K562 (cell line): ENCODE measurements around the gene MRPL33. TPM values are rescaled to one million over a fixed set of nuclear protein-coding genes. Genes with fewer than 3 reads are reported as not detected.

Experiments used
- DNMT1 ChIP-seq: fragments of 450-650 bp; IDR thresholded peaks from 2 replicates; pipeline ENCODE4 v1.6.1; 2016; ENCODE audit warnings: antibody characterized with exemption, mild to moderate bottlenecking
- MCM7 ChIP-seq, 2 experiments: fragments of 450-650 bp; IDR thresholded peaks; 2 replicates each; pipeline ENCODE4 v1.6.1; 2016 to 2018
- NCOA2 ChIP-seq, 2 experiments: fragments of 450-650 bp; IDR thresholded peaks; 2 replicates each; pipeline ENCODE4 v1.6.1; 2018; ENCODE audit warnings: mild to moderate bottlenecking in 2 of 2, moderate library complexity in 1 of 2; ENCODE audit not compliant: partially characterized antibody in 2 of 2
- NRF1 ChIP-seq, 2 experiments: fragments of 450-650 bp; IDR thresholded peaks in 1 of 2; conservative IDR thresholded peaks in 1 of 2; 2 replicates each; pipeline ENCODE4 v1.6.1; 2014; ENCODE audit warnings: mild to moderate bottlenecking in 2 of 2
- PRMT5 ChIP-seq: sonication (generic); formaldehyde crosslinking; IDR thresholded peaks from 2 replicates; pipeline ENCODE4 v1.5.0; 2020; ENCODE audit warnings: missing genetic modification reagents
- RBM25 ChIP-seq: fragments of 200-400 bp; formaldehyde crosslinking; IDR thresholded peaks from 2 replicates; pipeline ENCODE4 v1.6.1; 2018; ENCODE audit warnings: low read length, low read depth, moderate library complexity; ENCODE audit not compliant: severe bottlenecking
- RNF2 ChIP-seq: sonication (generic); IDR thresholded peaks from 2 replicates; pipeline ENCODE4 v1.6.1; 2016
- ZBTB5 ChIP-seq: fragments of 450-650 bp; IDR thresholded peaks from 2 replicates; pipeline ENCODE4 v1.6.1; 2017; ENCODE audit warnings: antibody characterized with exemption
- ZFP30 ChIP-seq: fragments of 250-450 bp; sonication (Bioruptor Pico); IDR thresholded peaks from 2 replicates; pipeline ENCODE4 v1.8.0; 2022; ENCODE audit warnings: moderate library complexity, mild to moderate bottlenecking, inconsistent platforms, borderline replicate concordance
- polyA plus RNA-seq, 8 experiments: library from polyadenylated mRNA; depleted of rRNA in 4 of 8; stranded (reverse) in 5 of 8; unstranded in 3 of 8; fragments of >200 nt; fragmentation: Nextera tagmentation in 2 of 8; fragmentation: Illumina TruSeq in 1 of 8; extraction: Ambion mirVana in 2 of 8; extraction: Trizol in 1 of 8; gene quantifications; 2 replicates each; pipeline versions ENCODE4 v1.2.1 to v1.2.3, GENCODE V29; 2011 to 2014; ENCODE audit warnings: inconsistent platforms in 1 of 8, missing spikeins in 1 of 8
- total RNA-seq, 7 experiments: library from RNA; depleted of rRNA in 6 of 7; stranded (reverse); fragments of >200 nt in 6 of 7; fragmentation: Illumina TruSeq in 2 of 7; extraction: Trizol in 2 of 7; gene quantifications; 2 replicates each; pipeline versions ENCODE4 v1.2.1 to v1.2.3, GENCODE V29; 2011 to 2021; ENCODE audit warnings: low replicate concordance in 1 of 7
- TF ChIP-seq, protein P1 (sequence below): fragments of 450-650 bp; IDR thresholded peaks from 2 replicates; pipeline ENCODE4 v1.6.1; 2016; ENCODE audit warnings: mild to moderate bottlenecking, moderate library complexity
- TF ChIP-seq, protein P2 (sequence below): fragments of 250-450 bp; sonication (Bioruptor Pico); IDR thresholded peaks from 2 replicates; pipeline ENCODE4 v1.4.0; 2020; ENCODE audit warnings: mild to moderate bottlenecking, moderate library complexity, borderline replicate concordance

Gene MRPL33
- total and polyA plus RNA-seq, 9 of the 15 experiments (the other 6 are each of a cell fraction or from before 2014, with no cell fraction given) = 68.3 to 338 (median 226) TPM

DNA sequence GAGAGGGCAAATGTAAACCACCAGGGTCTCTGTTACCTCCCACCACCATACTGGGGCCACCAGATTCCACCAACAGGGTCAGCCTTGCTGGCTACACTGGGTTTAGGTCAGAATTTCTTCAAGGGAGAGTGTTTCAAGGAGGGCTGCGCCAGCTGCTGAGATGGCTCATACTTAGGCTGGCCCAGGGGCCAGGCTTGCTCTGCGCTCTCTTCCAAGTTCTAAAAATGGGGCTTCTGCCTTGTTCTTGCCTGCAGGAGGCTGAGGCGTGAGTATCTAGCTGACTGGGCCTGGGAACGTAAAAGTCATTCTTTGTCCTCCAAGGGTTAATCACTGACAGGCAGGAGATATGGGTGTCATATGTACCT lies 28.1 kb downstream of the MRPL33 start (continued):
- TF ChIP-seq, protein P1, sequence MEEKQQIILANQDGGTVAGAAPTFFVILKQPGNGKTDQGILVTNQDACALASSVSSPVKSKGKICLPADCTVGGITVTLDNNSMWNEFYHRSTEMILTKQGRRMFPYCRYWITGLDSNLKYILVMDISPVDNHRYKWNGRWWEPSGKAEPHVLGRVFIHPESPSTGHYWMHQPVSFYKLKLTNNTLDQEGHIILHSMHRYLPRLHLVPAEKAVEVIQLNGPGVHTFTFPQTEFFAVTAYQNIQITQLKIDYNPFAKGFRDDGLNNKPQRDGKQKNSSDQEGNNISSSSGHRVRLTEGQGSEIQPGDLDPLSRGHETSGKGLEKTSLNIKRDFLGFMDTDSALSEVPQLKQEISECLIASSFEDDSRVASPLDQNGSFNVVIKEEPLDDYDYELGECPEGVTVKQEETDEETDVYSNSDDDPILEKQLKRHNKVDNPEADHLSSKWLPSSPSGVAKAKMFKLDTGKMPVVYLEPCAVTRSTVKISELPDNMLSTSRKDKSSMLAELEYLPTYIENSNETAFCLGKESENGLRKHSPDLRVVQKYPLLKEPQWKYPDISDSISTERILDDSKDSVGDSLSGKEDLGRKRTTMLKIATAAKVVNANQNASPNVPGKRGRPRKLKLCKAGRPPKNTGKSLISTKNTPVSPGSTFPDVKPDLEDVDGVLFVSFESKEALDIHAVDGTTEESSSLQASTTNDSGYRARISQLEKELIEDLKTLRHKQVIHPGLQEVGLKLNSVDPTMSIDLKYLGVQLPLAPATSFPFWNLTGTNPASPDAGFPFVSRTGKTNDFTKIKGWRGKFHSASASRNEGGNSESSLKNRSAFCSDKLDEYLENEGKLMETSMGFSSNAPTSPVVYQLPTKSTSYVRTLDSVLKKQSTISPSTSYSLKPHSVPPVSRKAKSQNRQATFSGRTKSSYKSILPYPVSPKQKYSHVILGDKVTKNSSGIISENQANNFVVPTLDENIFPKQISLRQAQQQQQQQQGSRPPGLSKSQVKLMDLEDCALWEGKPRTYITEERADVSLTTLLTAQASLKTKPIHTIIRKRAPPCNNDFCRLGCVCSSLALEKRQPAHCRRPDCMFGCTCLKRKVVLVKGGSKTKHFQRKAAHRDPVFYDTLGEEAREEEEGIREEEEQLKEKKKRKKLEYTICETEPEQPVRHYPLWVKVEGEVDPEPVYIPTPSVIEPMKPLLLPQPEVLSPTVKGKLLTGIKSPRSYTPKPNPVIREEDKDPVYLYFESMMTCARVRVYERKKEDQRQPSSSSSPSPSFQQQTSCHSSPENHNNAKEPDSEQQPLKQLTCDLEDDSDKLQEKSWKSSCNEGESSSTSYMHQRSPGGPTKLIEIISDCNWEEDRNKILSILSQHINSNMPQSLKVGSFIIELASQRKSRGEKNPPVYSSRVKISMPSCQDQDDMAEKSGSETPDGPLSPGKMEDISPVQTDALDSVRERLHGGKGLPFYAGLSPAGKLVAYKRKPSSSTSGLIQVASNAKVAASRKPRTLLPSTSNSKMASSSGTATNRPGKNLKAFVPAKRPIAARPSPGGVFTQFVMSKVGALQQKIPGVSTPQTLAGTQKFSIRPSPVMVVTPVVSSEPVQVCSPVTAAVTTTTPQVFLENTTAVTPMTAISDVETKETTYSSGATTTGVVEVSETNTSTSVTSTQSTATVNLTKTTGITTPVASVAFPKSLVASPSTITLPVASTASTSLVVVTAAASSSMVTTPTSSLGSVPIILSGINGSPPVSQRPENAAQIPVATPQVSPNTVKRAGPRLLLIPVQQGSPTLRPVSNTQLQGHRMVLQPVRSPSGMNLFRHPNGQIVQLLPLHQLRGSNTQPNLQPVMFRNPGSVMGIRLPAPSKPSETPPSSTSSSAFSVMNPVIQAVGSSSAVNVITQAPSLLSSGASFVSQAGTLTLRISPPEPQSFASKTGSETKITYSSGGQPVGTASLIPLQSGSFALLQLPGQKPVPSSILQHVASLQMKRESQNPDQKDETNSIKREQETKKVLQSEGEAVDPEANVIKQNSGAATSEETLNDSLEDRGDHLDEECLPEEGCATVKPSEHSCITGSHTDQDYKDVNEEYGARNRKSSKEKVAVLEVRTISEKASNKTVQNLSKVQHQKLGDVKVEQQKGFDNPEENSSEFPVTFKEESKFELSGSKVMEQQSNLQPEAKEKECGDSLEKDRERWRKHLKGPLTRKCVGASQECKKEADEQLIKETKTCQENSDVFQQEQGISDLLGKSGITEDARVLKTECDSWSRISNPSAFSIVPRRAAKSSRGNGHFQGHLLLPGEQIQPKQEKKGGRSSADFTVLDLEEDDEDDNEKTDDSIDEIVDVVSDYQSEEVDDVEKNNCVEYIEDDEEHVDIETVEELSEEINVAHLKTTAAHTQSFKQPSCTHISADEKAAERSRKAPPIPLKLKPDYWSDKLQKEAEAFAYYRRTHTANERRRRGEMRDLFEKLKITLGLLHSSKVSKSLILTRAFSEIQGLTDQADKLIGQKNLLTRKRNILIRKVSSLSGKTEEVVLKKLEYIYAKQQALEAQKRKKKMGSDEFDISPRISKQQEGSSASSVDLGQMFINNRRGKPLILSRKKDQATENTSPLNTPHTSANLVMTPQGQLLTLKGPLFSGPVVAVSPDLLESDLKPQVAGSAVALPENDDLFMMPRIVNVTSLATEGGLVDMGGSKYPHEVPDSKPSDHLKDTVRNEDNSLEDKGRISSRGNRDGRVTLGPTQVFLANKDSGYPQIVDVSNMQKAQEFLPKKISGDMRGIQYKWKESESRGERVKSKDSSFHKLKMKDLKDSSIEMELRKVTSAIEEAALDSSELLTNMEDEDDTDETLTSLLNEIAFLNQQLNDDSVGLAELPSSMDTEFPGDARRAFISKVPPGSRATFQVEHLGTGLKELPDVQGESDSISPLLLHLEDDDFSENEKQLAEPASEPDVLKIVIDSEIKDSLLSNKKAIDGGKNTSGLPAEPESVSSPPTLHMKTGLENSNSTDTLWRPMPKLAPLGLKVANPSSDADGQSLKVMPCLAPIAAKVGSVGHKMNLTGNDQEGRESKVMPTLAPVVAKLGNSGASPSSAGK = no peak
- TF ChIP-seq ZBTB5 (no peak), NCOA2 (IDR thresholded peaks at IDR 0.05; ENCODE audit: partially characterized antibody in 2 of 2) (no peak), ZFP30 (no peak), NRF1 (conservative IDR thresholded peaks at IDR 0.05 in 1 of 2, IDR thresholded peaks at IDR 0.05 in 1 of 2) (no peak), MCM7 (IDR thresholded peaks at IDR 0.05) (no peak), DNMT1 (no peak), PRMT5 (CRISPR knock-in tag) (no peak), RBM25 (no peak), RNF2 (no peak)
- TF ChIP-seq, protein P2, sequence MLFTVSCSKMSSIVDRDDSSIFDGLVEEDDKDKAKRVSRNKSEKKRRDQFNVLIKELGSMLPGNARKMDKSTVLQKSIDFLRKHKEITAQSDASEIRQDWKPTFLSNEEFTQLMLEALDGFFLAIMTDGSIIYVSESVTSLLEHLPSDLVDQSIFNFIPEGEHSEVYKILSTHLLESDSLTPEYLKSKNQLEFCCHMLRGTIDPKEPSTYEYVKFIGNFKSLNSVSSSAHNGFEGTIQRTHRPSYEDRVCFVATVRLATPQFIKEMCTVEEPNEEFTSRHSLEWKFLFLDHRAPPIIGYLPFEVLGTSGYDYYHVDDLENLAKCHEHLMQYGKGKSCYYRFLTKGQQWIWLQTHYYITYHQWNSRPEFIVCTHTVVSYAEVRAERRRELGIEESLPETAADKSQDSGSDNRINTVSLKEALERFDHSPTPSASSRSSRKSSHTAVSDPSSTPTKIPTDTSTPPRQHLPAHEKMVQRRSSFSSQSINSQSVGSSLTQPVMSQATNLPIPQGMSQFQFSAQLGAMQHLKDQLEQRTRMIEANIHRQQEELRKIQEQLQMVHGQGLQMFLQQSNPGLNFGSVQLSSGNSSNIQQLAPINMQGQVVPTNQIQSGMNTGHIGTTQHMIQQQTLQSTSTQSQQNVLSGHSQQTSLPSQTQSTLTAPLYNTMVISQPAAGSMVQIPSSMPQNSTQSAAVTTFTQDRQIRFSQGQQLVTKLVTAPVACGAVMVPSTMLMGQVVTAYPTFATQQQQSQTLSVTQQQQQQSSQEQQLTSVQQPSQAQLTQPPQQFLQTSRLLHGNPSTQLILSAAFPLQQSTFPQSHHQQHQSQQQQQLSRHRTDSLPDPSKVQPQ (CRISPR knock-in tag) = no peak
